Stimulated activated naive B cell treated with anti-CD40 and anti-IgM and Interleukin-4, amounts not matched to agents 10 μg/mL and 1 μg/mL and 100 μg/mL, for 72 hours (primary cell): ENCODE measurements around the gene ICE1.

Experiments
- ATAC-seq, 2 donors: fragments of 150-1000 bp; cut with Tn5 transposase; replicated peaks; 2 replicates each; pipeline ENCODE4 v1.10.0; 2021; ENCODE audit warnings: moderate library complexity in 1 of 2
- DNase-seq: peaks from one replicate; pipeline ENCODE4 v3.0.0; 2021
- H3K27ac Mint-ChIP-seq: one replicate; pipeline ENCODE4 v1.8.0; 2022; ENCODE audit warnings: mild to moderate bottlenecking, mixed read lengths
- H3K27me3 Mint-ChIP-seq, 2 donors: one replicate each; pipeline ENCODE4 v1.8.0; 2022; ENCODE audit warnings: mixed read lengths in 2 of 2
- H3K36me3 Mint-ChIP-seq, 2 donors: one replicate each; pipeline ENCODE4 v1.8.0; 2022; ENCODE audit warnings: mixed read lengths in 2 of 2, mild to moderate bottlenecking in 1 of 2
- H3K4me1 Mint-ChIP-seq, 2 donors: one replicate each; pipeline ENCODE4 v1.8.0; 2022; ENCODE audit warnings: mixed read lengths in 2 of 2, mild to moderate bottlenecking in 1 of 2
- H3K4me3 Mint-ChIP-seq, 2 donors: one replicate each; pipeline ENCODE4 v1.8.0; 2022; ENCODE audit warnings: mild to moderate bottlenecking in 2 of 2, mixed read lengths in 2 of 2, moderate library complexity in 1 of 2
- H3K9me3 Mint-ChIP-seq, 2 donors: one replicate each; pipeline ENCODE4 v1.8.0; 2022; ENCODE audit warnings: mixed read lengths in 2 of 2, mild to moderate bottlenecking in 1 of 2

ICE1 gene

GRCh38 chr5:5421961-5422818, at the start of gene ICE1:
Gene ICE1, plus strand, starts transcription at chr5:5422677. Its CDS starts 239 bp downstream, at chr5:5422916.
- Mint-ChIP-seq H3K36me3 (peaks cover 6% of the 10 kb centered on the region in 2 donors), H3K9me3 (no peaks in the 10 kb centered on the region), H3K27ac (peak within 1 kb of the TSS; percentile 95), H3K4me1 (peaks cover 12% of the 10 kb centered on the region in 2 donors), H3K4me3 (no peak within 1 kb of the TSS), H3K27me3 (no peaks in the 10 kb centered on the region)
- ATAC-seq (peak; percentile 91), DNase-seq (peak; percentile 95)

DNA sequence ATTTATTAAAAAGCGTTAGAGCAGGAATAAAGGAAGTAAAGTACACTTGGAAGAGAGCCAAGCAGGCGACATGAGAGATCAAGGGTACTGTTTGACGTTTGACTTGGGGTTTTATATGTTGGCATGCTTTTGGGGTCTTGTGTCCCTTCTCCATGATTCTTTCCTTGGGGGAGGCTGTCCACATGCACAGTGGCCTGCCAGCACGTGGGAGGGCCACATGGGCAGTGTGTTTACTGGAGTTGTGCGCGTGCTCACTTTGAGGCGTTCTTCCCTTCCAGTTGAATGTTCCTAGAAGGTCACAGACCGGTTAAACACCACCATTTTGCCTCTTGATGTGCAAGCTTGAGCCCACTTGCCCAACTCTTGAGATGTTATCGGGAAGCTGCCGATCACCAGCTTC, 49.5 kb upstream of the ICE1 start:
- H3K9me3 Mint-ChIP-seq: no peaks in the 10 kb centered on the region
- no peak overlapping the region for H3K4me3 Mint-ChIP-seq
- ATAC-seq (no peak), DNase-seq (no peak)
- peaks cover 4 to 5% of the 10 kb centered on the region in 2 donors for H3K36me3 Mint-ChIP-seq
- H3K27me3 Mint-ChIP-seq: no peaks in the 10 kb centered on the region
- no peak overlapping the region for H3K27ac Mint-ChIP-seq
- no peaks in the 10 kb centered on the region for H3K4me1 Mint-ChIP-seq

DNA sequence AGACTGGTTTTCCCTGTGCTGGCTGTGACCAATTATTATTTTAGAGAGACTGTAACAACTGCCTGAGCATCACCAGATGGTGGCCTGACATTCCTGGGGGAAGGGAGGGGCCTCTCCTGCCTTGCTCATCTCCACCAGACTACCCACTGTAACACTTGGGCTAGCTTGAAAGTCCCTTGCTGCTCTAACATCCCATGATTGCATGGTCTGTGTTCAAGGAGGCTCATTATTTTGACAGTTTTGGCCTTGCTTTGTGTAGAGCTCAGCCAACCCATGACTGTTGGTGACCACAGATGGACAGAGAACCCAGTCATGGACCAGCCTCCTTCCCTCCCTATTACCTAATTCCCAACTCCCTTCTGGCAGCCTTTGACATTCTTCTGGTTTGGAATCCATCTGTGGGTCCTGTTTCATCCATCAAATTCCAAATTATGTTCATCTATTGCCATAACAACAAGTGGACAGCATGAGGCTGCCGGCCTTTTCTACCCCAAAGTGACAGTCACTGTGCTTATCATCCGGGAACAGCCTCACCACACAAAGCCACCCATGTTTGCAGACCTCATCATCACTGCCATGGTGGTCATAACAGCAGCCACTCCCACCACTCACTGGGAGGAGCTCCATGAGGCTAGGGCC, 49.0 kb upstream of the ICE1 start:
- Mint-ChIP-seq H3K27ac (no peak overlapping the region), H3K9me3 (no peaks in the 10 kb centered on the region), H3K4me1 (no peaks in the 10 kb centered on the region), H3K4me3 (no peak overlapping the region), H3K36me3 (peaks cover 4 to 5% of the 10 kb centered on the region in 2 donors), H3K27me3 (no peaks in the 10 kb centered on the region)
- DNase-seq: no peak
- no peak for ATAC-seq

GRCh38 chr5:5374009-5374715, 48.3 kb upstream of the ICE1 start:
- Mint-ChIP-seq H3K36me3 (peaks cover 4 to 5% of the 10 kb centered on the region in 2 donors), H3K9me3 (no peaks in the 10 kb centered on the region), H3K27me3 (no peaks in the 10 kb centered on the region), H3K4me3 (no peak overlapping the region), H3K27ac (peak overlapping the region; percentile 59), H3K4me1 (no peaks in the 10 kb centered on the region)
- no peak for DNase-seq
- no peak for ATAC-seq

GRCh38 chr5:5377780-5378179, 44.7 kb upstream of the ICE1 start:
- DNase-seq: no peak
- H3K4me3 Mint-ChIP-seq: no peak overlapping the region

DNA sequence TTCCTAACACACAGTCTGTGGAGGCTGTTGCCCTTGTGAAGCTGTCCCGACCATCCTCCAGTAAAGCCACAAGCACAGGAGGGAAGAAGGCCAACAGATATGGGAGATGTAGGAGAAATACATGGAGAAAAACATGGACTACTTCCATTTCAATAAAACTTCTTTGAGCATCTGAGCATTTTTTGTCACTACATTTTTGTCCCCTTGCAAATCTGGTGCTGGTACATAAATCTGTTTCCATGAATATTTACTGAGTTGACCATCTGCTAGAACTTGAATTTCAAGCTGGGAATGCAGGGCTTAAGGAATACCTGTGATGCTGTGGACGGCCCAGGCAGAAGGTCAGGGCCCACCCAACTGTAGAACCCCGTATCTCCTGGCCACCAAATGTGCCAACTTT, 43.9 kb upstream of the ICE1 start:
- Mint-ChIP-seq H3K9me3 (no peaks in the 10 kb centered on the region), H3K4me3 (no peak overlapping the region), H3K4me1 (no peaks in the 10 kb centered on the region), H3K36me3 (peaks cover 3 to 4% of the 10 kb centered on the region in 2 donors), H3K27ac (no peak overlapping the region), H3K27me3 (no peaks in the 10 kb centered on the region)
- ATAC-seq (no peak), DNase-seq (no peak)

More at GRCh38 chr5:5377780-5378179, 44.7 kb upstream of the ICE1 start:
- no peaks in the 10 kb centered on the region for H3K9me3 Mint-ChIP-seq
- H3K27ac Mint-ChIP-seq: no peak overlapping the region
- H3K36me3 Mint-ChIP-seq: peaks cover 3 to 4% of the 10 kb centered on the region in 2 donors
- no peak for ATAC-seq
- no peaks in the 10 kb centered on the region for H3K27me3 Mint-ChIP-seq
- H3K4me1 Mint-ChIP-seq: no peaks in the 10 kb centered on the region

GRCh38 chr5:5380298-5380697, 42.2 kb upstream of the ICE1 start:
- Mint-ChIP-seq H3K27ac (no peak overlapping the region), H3K27me3 (no peaks in the 10 kb centered on the region), H3K4me1 (no peaks in the 10 kb centered on the region), H3K36me3 (peaks cover 3 to 4% of the 10 kb centered on the region in 2 donors), H3K9me3 (no peaks in the 10 kb centered on the region), H3K4me3 (no peak overlapping the region)
- ATAC-seq (no peak), DNase-seq (no peak)

- ATAC-seq (no peak), DNase-seq (no peak)
- H3K27me3 Mint-ChIP-seq: no peaks in the 10 kb centered on the region
- H3K36me3 Mint-ChIP-seq: peaks cover 0 to 1% of the 10 kb centered on the region in 2 donors
- peaks cover 0 to 1% of the 10 kb centered on the region in 2 donors for H3K9me3 Mint-ChIP-seq
- H3K4me3 Mint-ChIP-seq: no peak overlapping the region
- H3K4me1 Mint-ChIP-seq: no peaks in the 10 kb centered on the region
- H3K27ac Mint-ChIP-seq: no peak overlapping the region
Observed at GRCh38 chr5:5381310-5381913, 41.1 kb upstream of the ICE1 start.

DNA sequence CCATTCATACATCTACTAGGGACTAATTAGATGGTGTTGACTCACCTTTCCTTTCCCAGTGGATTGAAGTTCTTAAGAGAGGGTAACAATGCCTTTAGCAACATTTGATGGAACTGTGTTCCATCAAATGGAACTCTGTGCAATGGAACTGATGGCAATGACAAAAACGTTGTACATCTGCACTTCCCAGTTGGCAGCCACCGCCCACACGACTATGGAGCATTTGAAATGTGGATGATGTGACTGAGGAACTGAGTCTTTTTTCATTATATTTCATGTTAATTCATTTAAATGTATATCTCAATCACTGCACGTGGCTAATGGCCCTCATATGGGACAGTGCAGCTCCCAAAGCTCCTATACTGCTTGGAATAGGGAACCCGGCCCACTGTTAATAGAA, 39.0 kb upstream of the ICE1 start:
- DNase-seq: no peak
- Mint-ChIP-seq H3K4me3 (no peak overlapping the region), H3K27me3 (no peaks in the 10 kb centered on the region), H3K4me1 (no peaks in the 10 kb centered on the region), H3K36me3 (no peaks in the 10 kb centered on the region), H3K9me3 (peaks cover 0 to 4% of the 10 kb centered on the region in 2 donors), H3K27ac (no peak overlapping the region)
- no peak for ATAC-seq

DNA sequence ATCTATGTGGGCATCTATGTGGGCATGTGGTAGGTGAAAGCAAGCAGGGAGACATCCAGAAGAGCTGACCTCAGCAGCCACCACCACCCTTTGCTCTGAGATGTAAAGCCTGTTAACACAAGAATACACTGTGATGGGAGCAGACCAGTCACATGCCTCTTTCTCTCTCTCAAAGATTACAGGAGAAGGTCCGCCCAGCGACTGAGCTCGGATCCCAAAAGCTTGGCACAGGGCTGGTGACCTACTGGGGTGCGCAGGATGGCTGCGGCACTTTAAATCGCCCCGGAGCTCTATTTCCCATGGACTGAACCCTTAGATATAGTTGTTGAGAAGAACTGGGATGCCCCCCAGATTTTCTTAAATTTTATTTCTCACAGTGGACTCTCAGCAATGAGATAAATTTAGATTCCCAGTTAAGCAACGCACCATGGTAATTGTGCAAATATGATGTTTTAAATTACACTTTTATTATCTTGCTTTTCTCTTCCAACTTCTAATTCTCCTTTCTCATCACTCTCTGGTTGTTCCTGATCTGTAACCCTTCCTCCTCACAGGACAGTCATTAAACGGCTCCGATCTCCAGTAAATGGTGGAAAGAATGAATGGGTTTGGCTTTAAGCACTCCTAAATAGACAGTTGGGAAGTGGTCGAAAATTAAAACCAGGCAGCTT, 37.7 kb upstream of the ICE1 start:
- H3K27me3 Mint-ChIP-seq: no peaks in the 10 kb centered on the region
- H3K27ac Mint-ChIP-seq: no peak overlapping the region
- no peaks in the 10 kb centered on the region for H3K36me3 Mint-ChIP-seq
- no peaks in the 10 kb centered on the region for H3K4me1 Mint-ChIP-seq
- no peak for DNase-seq
- H3K9me3 Mint-ChIP-seq: peaks cover 0 to 4% of the 10 kb centered on the region in 2 donors
- ATAC-seq: no peak
- H3K4me3 Mint-ChIP-seq: no peak overlapping the region

DNA sequence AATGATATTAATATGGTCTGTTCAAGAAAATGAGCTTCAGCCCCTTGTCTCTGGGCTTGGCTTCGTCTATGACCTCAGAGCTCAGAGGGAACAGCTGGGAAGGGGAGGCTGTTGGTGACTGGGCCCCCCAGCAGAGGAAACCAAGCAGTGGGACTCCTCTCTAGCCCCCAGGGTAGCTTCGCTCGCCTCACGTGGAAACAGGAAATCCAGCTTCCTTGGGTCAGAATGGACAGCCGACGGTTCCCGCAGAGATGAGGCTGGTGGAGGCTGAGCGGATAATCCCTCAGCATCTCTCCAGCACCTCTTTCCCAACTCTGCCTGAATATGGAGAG, 37.2 kb upstream of the ICE1 start:
- peaks cover 0 to 4% of the 10 kb centered on the region in 2 donors for H3K9me3 Mint-ChIP-seq
- no peak overlapping the region for H3K4me3 Mint-ChIP-seq
- no peaks in the 10 kb centered on the region for H3K36me3 Mint-ChIP-seq
- ATAC-seq: no peak
- no peaks in the 10 kb centered on the region for H3K27me3 Mint-ChIP-seq
- no peak overlapping the region for H3K27ac Mint-ChIP-seq
- no peaks in the 10 kb centered on the region for H3K4me1 Mint-ChIP-seq
- no peak for DNase-seq

GRCh38 chr5:5386329-5386728, 36.1 kb upstream of the ICE1 start:
- H3K4me3 Mint-ChIP-seq: no peak overlapping the region
- peaks cover 0 to 4% of the 10 kb centered on the region in 2 donors for H3K9me3 Mint-ChIP-seq
- ATAC-seq (no peak), DNase-seq (no peak)
- H3K27me3 Mint-ChIP-seq: no peaks in the 10 kb centered on the region
- H3K27ac Mint-ChIP-seq: no peak overlapping the region
- H3K36me3 Mint-ChIP-seq: peaks cover 0 to 3% of the 10 kb centered on the region in 2 donors
- no peaks in the 10 kb centered on the region for H3K4me1 Mint-ChIP-seq

GRCh38 chr5:5387192-5387591, 35.3 kb upstream of the ICE1 start:
- Mint-ChIP-seq H3K9me3 (peaks cover 0 to 4% of the 10 kb centered on the region in 2 donors), H3K4me1 (no peaks in the 10 kb centered on the region), H3K27ac (no peak overlapping the region), H3K27me3 (no peaks in the 10 kb centered on the region), H3K4me3 (no peak overlapping the region), H3K36me3 (peaks cover 0 to 3% of the 10 kb centered on the region in 2 donors)
- ATAC-seq: no peak
- DNase-seq: no peak

DNA sequence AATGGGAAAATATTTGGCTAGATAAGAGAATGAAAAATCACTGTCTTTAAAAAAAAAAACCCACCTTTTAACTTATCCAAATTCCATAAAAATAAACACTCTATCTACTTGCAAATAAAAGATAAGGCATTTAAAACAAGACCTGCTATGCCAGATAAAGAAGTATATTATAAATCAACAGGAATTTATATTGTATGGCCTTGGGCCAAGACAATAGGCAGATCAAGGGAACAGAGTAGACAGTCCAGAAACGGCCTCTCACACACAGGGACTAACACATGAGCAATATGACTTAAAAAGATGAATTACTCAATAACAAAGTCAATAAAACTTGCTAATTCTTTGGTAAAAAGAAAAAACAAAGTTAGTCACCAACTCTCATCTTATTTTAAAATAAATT, 34.7 kb upstream of the ICE1 start:
- Mint-ChIP-seq H3K4me3 (no peak overlapping the region), H3K27ac (no peak overlapping the region), H3K9me3 (peaks cover 0 to 6% of the 10 kb centered on the region in 2 donors), H3K4me1 (no peaks in the 10 kb centered on the region), H3K27me3 (no peaks in the 10 kb centered on the region), H3K36me3 (peaks cover 4 to 6% of the 10 kb centered on the region in 2 donors)
- DNase-seq (no peak), ATAC-seq (no peak)
